Sigmoid colon (tissue), 7 donors: ENCODE results near the gene PTPRF. TPM values are rescaled to one million over a fixed set of nuclear protein-coding genes. Genes with fewer than 3 reads are reported as not detected.

Source experiments
- DNase-seq: peaks from one replicate; pipeline ENCODE4 v3.0.0-alpha.2; 2019
- H3K27ac ChIP-seq, 4 donors: fragments of 200-600 bp; sonication (generic); one replicate each; pipeline ENCODE4 v1.5.1; 2016 to 2019; ENCODE audit warnings: mild to moderate bottlenecking in 1 of 4
- H3K27me3 ChIP-seq, 3 donors: fragments of 200-600 bp; sonication (generic); one replicate each; pipeline ENCODE4 v1.5.1; 2019; ENCODE audit warnings: mild to moderate bottlenecking in 1 of 3
- H3K36me3 ChIP-seq, 4 donors: fragments of 200-600 bp; sonication (generic); one replicate each; pipeline ENCODE4 v1.5.1; 2016 to 2019
- H3K4me1 ChIP-seq, 4 donors: fragments of 200-600 bp; sonication (generic); one replicate each; pipeline ENCODE4 v1.5.1; 2017 to 2019
- H3K4me3 ChIP-seq, 4 donors: fragments of 200-600 bp; sonication (generic); one replicate each; pipeline ENCODE4 v1.5.1; 2017 to 2019; ENCODE audit warnings: mild to moderate bottlenecking in 2 of 4, moderate library complexity in 1 of 4
- H3K9me3 ChIP-seq, 4 donors: fragments of 200-600 bp in 3 of 4; sonication (generic) in 3 of 4; one replicate each; pipeline versions ENCODE4 v1.5.1 to v1.6.1; 2013 to 2019
- EP300 ChIP-seq, 4 donors: sonication (generic); formaldehyde crosslinking; IDR thresholded peaks; one replicate each; pipeline ENCODE4 v1.6.1; 2017; ENCODE audit warnings: antibody characterized with exemption in 4 of 4
- POLR2A ChIP-seq, 2 donors: fragments of 450-650 bp; IDR thresholded peaks; one replicate each; pipeline ENCODE4 v1.6.1; 2016; ENCODE audit warnings: antibody characterized with exemption in 2 of 2, mild to moderate bottlenecking in 2 of 2, moderate library complexity in 2 of 2
- POLR2AphosphoS5 ChIP-seq, 4 donors: sonication (generic); formaldehyde crosslinking; IDR thresholded peaks; one replicate each; pipeline ENCODE4 v1.6.1; 2017; ENCODE audit warnings: antibody characterized with exemption in 4 of 4
- WGBS, 2 donors: extraction: QIAGEN DNeasy Blood & Tissue Kit; methylation state at CpG; one replicate each; pipeline ENCODE4 v1.1.7; 2013; 5-methylcytosine and 5-hydroxymethylcytosine counted together
- intact Hi-C: fragments of 100-400 bp; cut with DNase I; formaldehyde crosslinking; loops from one replicate; pipeline ENCODE4 v1.15.1; 2023
- polyA plus RNA-seq, 3 donors: library from polyadenylated mRNA; stranded (reverse); fragments of 200-250 nt; gene quantifications; one replicate each; pipeline ENCODE4 v1.2.3, GENCODE V29; 2013
- total RNA-seq, 4 donors: library from RNA; depleted of rRNA; stranded (reverse); fragments of >200 nt; gene quantifications; one replicate each; pipeline ENCODE4 v1.1.0, GENCODE V29; 2016
- TF ChIP-seq, protein P1 (sequence below), 4 experiments: fragments of 450-650 bp in 3 of 4; fragments of 200-600 bp in 1 of 4; IDR thresholded peaks; one replicate each; pipeline ENCODE4 v1.5.1; 2016 to 2019; ENCODE audit warnings: antibody characterized with exemption in 4 of 4, mild to moderate bottlenecking in 3 of 4, moderate library complexity in 2 of 4
- donor health status: healthy with polysubstance abuse.
- donor health status: Bipolar disorder and iron deficiency.
- donor health status: healthy.

PTPRF gene
- total and polyA plus RNA-seq, 7 donors: 18.6 to 125 (median 40.0) TPM

DNA sequence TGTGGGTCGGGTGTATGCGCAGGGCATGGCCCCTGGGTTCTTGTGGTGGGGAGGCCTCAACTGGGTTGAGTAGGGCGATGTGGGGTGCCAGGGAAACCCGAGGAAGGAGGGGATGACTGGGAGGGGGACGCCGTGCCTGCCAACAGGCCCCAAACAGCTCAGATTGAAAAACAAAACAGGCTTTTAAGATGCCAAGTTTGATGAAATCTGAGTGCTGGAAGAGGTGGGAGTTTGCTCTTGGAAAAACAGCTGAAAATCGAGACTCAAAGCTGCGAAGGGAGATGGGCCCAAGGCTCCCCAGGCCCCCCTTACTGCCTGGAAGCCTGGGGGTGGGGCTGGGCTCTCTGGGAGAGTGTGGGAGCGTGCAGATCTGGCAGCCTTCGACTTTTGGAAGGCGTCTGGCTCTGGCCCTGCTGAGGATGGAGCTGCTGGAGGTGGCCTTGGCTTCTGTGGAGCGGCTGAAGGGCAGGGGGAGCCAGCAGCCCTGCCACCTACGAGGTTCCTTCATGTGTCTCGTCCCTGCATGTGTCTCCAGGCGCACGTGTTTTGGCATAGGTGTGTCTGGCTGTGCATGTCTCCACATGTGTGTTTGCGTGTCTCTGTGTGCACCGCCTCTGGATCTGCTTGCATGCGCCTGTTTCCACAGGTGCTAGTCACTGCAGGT is 33.3 kb downstream of the PTPRF start:
- intact Hi-C loops: no loop called here
- Histone ChIP-seq H3K36me3 (no peaks in the 10 kb centered on the region), H3K9me3 (no peaks in the 10 kb centered on the region), H3K27me3 (no peaks in the 10 kb centered on the region), H3K4me1 (peaks cover 3 to 39% (median 36%) of the 10 kb centered on the region in 4 donors), H3K27ac (peak overlapping the region; percentile 59 to 77 (median 68)), H3K4me3 (no peak overlapping the region)
- DNase-seq: peak; percentile 78
- no peak for TF ChIP-seq POLR2A (IDR thresholded peaks at IDR 0.05)
- TF ChIP-seq, protein P1, sequence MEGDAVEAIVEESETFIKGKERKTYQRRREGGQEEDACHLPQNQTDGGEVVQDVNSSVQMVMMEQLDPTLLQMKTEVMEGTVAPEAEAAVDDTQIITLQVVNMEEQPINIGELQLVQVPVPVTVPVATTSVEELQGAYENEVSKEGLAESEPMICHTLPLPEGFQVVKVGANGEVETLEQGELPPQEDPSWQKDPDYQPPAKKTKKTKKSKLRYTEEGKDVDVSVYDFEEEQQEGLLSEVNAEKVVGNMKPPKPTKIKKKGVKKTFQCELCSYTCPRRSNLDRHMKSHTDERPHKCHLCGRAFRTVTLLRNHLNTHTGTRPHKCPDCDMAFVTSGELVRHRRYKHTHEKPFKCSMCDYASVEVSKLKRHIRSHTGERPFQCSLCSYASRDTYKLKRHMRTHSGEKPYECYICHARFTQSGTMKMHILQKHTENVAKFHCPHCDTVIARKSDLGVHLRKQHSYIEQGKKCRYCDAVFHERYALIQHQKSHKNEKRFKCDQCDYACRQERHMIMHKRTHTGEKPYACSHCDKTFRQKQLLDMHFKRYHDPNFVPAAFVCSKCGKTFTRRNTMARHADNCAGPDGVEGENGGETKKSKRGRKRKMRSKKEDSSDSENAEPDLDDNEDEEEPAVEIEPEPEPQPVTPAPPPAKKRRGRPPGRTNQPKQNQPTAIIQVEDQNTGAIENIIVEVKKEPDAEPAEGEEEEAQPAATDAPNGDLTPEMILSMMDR (IDR thresholded peaks at IDR 0.05): no peak
- WGBS, 2 donors: 80 to 82% methylated on average over 19 of the region's 19 CpGs

DNA sequence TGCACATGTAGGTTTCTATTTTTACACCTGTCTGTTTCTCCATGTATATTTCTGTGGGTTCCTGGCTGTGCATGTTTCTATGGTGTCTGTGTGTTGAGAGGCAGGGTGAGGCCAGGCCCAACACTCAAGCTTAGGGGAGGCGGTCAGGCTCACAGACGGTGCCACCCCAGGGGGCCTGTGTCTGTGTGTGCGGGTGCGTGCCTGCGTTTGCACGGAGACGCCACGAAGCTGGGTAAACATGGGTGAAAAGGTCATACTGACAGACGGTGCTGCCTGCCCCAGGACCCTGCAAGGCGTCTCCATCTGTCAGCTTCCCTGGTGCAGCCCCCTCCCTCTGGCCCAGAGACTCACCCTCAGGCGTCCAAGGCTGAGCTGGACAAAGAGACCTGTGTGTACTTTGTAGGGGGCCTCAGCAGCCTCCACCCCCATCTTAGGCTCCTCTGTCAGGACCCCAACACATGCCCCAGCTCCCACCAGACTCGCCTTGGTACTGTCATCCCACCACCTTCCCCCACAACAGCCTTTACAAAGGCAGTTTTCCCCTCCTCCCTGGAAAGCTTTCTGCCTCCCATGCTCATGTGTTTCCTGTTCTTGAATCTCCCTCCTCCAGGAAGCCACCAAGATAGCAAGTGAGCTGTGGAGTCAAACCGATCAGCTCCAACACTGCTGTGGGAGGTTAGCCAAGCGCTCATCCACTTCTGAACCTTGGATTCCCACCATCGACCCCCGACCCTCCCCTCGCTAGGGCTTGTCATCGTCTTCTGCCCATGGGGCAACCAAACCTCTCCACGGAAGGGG is 34.1 kb downstream of the PTPRF start:
- DNase-seq: no peak
- peak overlapping the region in 3 of 4 donors; percentile 66 to 77 (median 70) for H3K27ac ChIP-seq
- peaks cover 0 to 5% (median 0%) of the 10 kb centered on the region in 4 donors for H3K36me3 ChIP-seq
- intact Hi-C loops: loop anchor here (1.0 kb wide), 1 partner anchor 33 kb away; no protein-coding TSS in a partner anchor
- peak overlapping the region in 2 of 4 donors; percentile 30 to 53 for H3K4me3 ChIP-seq
- H3K27me3 ChIP-seq: no peaks in the 10 kb centered on the region
- WGBS, 2 donors: 69 to 71% methylated on average over 19 of the region's 19 CpGs
- H3K4me1 ChIP-seq: peaks cover 3 to 35% (median 32%) of the 10 kb centered on the region in 4 donors
- TF ChIP-seq POLR2AphosphoS5 (IDR thresholded peaks at IDR 0.05): no peak
- TF ChIP-seq EP300 (IDR thresholded peaks at IDR 0.05): no peak
- no peak for TF ChIP-seq POLR2A (IDR thresholded peaks at IDR 0.05)
- TF ChIP-seq, protein P1 (IDR thresholded peaks at IDR 0.05): no peak
- no peaks in the 10 kb centered on the region for H3K9me3 ChIP-seq

DNA sequence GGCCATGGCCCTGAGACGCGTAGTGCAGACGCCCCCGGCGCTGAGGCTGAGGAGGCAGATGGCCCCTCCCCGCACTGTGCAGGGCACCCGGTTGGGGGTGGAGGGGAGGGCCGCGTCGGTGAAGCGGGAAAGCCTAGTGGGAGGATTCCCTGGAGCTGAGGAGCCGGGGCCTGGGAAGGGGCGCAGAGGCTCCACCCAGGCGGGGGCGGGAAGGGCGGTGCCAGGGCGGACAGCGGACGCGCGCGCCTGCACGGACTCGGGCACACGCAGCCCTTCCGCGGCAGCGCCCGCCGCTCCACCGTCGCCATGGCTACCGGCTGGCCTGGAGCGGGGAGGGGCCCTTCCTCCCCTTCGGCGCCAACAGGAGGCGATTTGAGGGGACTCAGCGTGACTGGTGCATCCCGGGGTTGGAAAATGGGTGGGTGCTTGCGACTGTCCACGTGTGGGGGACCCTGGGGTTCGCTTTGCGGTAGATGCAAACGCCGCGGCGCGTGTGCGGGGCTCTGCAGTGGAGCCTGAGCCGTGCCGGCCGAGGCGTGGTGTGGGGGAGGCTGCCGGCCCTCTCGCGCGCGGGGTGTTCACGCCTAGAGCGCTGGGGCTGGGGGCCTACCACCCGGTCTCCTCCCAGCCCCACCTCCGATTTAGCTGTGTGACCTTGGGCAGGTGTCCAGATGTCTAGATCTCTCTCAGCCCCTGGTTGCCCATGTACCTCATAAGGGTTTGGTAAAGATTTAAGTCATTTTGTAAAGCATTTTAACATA is 35.1 kb downstream of the PTPRF start:
- DNase-seq: peak; percentile 74
- H3K27ac ChIP-seq: peak overlapping the region in 3 of 4 donors; percentile 66 to 77 (median 70)
- intact Hi-C loops: loop anchor here (1.0 kb wide), 1 partner anchor 34 kb away; no protein-coding TSS in a partner anchor

GRCh38 chr1:43566382-43567044 is 35.8 kb downstream of the PTPRF start:
- Histone ChIP-seq H3K4me1 (peaks cover 3 to 35% (median 32%) of the 10 kb centered on the region in 4 donors), H3K9me3 (no peaks in the 10 kb centered on the region), H3K27me3 (no peaks in the 10 kb centered on the region), H3K27ac (no peak overlapping the region), H3K36me3 (peaks cover 0 to 22% (median 10%) of the 10 kb centered on the region in 4 donors), H3K4me3 (peak overlapping the region in 1 of 4 donors; percentile 54)
- intact Hi-C loops: no loop called here
- 93 to 94% methylated on average over 16 of the region's 16 CpGs for WGBS, 2 donors
- no peak for TF ChIP-seq POLR2AphosphoS5 (IDR thresholded peaks at IDR 0.05)
- no peak for TF ChIP-seq EP300 (IDR thresholded peaks at IDR 0.05)
- TF ChIP-seq POLR2A (IDR thresholded peaks at IDR 0.05): no peak
- TF ChIP-seq, protein P1 (IDR thresholded peaks at IDR 0.05): no peak
- no peak for DNase-seq

More for the DNA sequence above, 35.1 kb downstream of the PTPRF start:
- no peaks in the 10 kb centered on the region for H3K9me3 ChIP-seq
- TF ChIP-seq, protein P1 (IDR thresholded peaks at IDR 0.05): no peak
- TF ChIP-seq POLR2AphosphoS5 (IDR thresholded peaks at IDR 0.05) (no peak), EP300 (IDR thresholded peaks at IDR 0.05) (no peak), POLR2A (IDR thresholded peaks at IDR 0.05) (no peak)
- peaks cover 3 to 35% (median 32%) of the 10 kb centered on the region in 4 donors for H3K4me1 ChIP-seq
- 17 to 48% methylated on average over 62 of the region's 62 CpGs for WGBS, 2 donors
- H3K36me3 ChIP-seq: peaks cover 0 to 15% (median 8%) of the 10 kb centered on the region in 4 donors
- H3K27me3 ChIP-seq: no peaks in the 10 kb centered on the region
- peak overlapping the region; percentile 30 to 54 (median 48) for H3K4me3 ChIP-seq
